Type B pancreatic cell (in vitro differentiated cells): ENCODE results near the gene CHMP4B. TPM values are rescaled to one million over a fixed set of nuclear protein-coding genes. Genes with fewer than 3 reads are reported as not detected.

Source experiments
- DNase-seq: peaks from one replicate; pipeline ENCODE4 v3.0.0; 2021; ENCODE audit warnings: mixed read lengths; ENCODE audit not compliant: unreplicated experiment; ENCODE audit errors: extremely low spot score
- H3K27ac Mint-ChIP-seq: 2 replicates; pipeline ENCODE4 v1.8.0; 2021; ENCODE audit warnings: mild to moderate bottlenecking, mixed read lengths
- H3K27me3 Mint-ChIP-seq: 2 replicates; pipeline ENCODE4 v1.8.0; 2021; ENCODE audit warnings: mixed read lengths
- H3K36me3 Mint-ChIP-seq: 2 replicates; pipeline ENCODE4 v1.8.0; 2021; ENCODE audit warnings: mixed read lengths
- H3K4me1 Mint-ChIP-seq: one replicate; pipeline ENCODE4 v1.8.0; 2021; ENCODE audit warnings: mixed read lengths; ENCODE audit not compliant: unreplicated experiment
- H3K4me3 Mint-ChIP-seq: 2 replicates; pipeline ENCODE4 v1.8.0; 2021; ENCODE audit warnings: mild to moderate bottlenecking, mixed read lengths
- H3K9me3 Mint-ChIP-seq: 2 replicates; pipeline ENCODE4 v1.8.0; 2021; ENCODE audit warnings: mixed read lengths
- CTCF ChIP-seq: fragments of 200-600 bp; sonication (generic); conservative IDR thresholded peaks from 2 replicates; pipeline ENCODE4 v1.5.0; 2021; ENCODE audit warnings: antibody characterized with exemption, mild to moderate bottlenecking
- total RNA-seq: library from RNA; stranded (reverse); gene quantifications from 2 replicates; pipeline ENCODE4 v1.2.1, GENCODE V29; 2021; ENCODE audit warnings: low replicate concordance

CHMP4B gene
- total RNA-seq, 1 donor from 2014 or later = 111 TPM

DNA sequence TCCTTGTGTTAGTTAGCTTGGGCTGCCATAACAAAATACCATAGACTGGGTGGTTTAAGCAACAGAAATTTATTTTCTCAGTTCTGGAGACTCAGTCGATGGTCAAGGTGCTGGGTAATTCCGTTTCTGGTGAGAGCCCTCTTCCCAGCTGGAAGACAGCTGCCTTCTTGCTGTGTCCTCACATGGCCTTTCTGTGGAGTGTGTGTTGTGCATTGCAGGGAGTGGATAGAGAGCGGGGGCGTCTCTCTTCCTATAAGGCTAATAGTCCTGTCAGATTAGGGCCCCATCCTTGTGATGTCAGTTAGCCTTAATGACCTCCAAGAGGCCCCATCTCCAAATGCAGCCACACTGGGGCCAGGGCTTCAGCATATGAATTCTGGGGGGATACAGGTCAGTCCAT lies 19.2 kb downstream of the CHMP4B start:
- Mint-ChIP-seq H3K36me3 (peaks cover 35% of the 10 kb centered on the region), H3K4me3 (peak overlapping the region; percentile 6), H3K27me3 (no peaks in the 10 kb centered on the region), H3K4me1 (peaks cover 73% of the 10 kb centered on the region), H3K9me3 (no peaks in the 10 kb centered on the region), H3K27ac (peak overlapping the region; percentile 53)
- no peak for TF ChIP-seq CTCF
- no peak for DNase-seq

GRCh38 chr20:33832103-33832804 lies 21.1 kb downstream of the CHMP4B start:
- DNase-seq = no peak

DNA sequence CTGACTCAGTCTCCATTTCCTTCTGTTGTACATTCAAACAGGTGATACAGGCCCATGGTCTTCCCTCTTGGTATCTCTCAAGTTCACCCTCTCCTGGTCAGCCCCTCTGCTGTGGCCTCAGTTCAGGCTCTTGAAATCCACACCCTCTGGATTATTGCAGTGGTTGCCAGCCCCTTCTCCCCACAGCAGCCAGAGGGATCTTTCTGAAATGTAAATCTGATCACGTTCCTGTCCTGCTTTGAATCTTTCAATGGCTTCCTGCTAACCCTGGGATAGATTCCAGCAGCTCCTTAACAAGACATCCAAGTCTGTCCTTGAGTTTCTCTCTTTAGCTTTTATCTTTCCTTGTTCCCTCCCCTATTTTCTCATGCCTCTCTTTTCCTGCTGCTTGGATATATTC lies 22.2 kb downstream of the CHMP4B start:
- peaks cover 40% of the 10 kb centered on the region for H3K36me3 Mint-ChIP-seq
- peaks cover 70% of the 10 kb centered on the region for H3K4me1 Mint-ChIP-seq
- no peaks in the 10 kb centered on the region for H3K27me3 Mint-ChIP-seq
- DNase-seq = no peak
- no peaks in the 10 kb centered on the region for H3K9me3 Mint-ChIP-seq
- peak overlapping the region; percentile 22 for H3K27ac Mint-ChIP-seq
- H3K4me3 Mint-ChIP-seq = peak overlapping the region; percentile 15
- no peak for TF ChIP-seq CTCF

More at GRCh38 chr20:33832103-33832804, 21.1 kb downstream of the CHMP4B start:
- Mint-ChIP-seq H3K27me3 (no peaks in the 10 kb centered on the region), H3K36me3 (peaks cover 40% of the 10 kb centered on the region), H3K27ac (peak overlapping the region; percentile 61), H3K4me1 (peaks cover 68% of the 10 kb centered on the region), H3K9me3 (no peaks in the 10 kb centered on the region), H3K4me3 (peak overlapping the region; percentile 66)
- TF ChIP-seq CTCF = no peak

- H3K27me3 Mint-ChIP-seq = no peaks in the 10 kb centered on the region
- H3K4me3 Mint-ChIP-seq = no peak overlapping the region
- H3K27ac Mint-ChIP-seq = no peak overlapping the region
- TF ChIP-seq CTCF = no peak
- peaks cover 34% of the 10 kb centered on the region for H3K36me3 Mint-ChIP-seq
- H3K4me1 Mint-ChIP-seq = peaks cover 60% of the 10 kb centered on the region
- DNase-seq = no peak
- no peaks in the 10 kb centered on the region for H3K9me3 Mint-ChIP-seq
Measured at GRCh38 chr20:33835615-33836172, 24.5 kb downstream of the CHMP4B start.

GRCh38 chr20:33836277-33836676 lies 25.1 kb downstream of the CHMP4B start:
- no peak overlapping the region for H3K27ac Mint-ChIP-seq

More at GRCh38 chr20:33836277-33836676, 25.1 kb downstream of the CHMP4B start:
- Mint-ChIP-seq H3K4me1 (peaks cover 66% of the 10 kb centered on the region), H3K36me3 (peaks cover 34% of the 10 kb centered on the region), H3K9me3 (no peaks in the 10 kb centered on the region), H3K4me3 (no peak overlapping the region), H3K27me3 (no peaks in the 10 kb centered on the region)
- DNase-seq = no peak
- no peak for TF ChIP-seq CTCF
